GM19023 (cell line): Measurements from ENCODE around the gene CDR2.
A peak's percentile ranks its signal among the peaks of the same experiment; 100 is the strongest.
"Not testable (repeated sequence)": the region's sequence is repeated elsewhere in the genome, so short reads cannot be mapped to it uniquely, and the experiment has no call there.

ENCODE experiments used
- ATAC-seq: cut with Tn5 transposase; IDR thresholded peaks from one replicate; pipeline ENCODE4 v1.9.1; 2021; ENCODE audit warnings: mild to moderate bottlenecking, moderate library complexity; ENCODE audit not compliant: unreplicated experiment

Gene CDR2

DNA sequence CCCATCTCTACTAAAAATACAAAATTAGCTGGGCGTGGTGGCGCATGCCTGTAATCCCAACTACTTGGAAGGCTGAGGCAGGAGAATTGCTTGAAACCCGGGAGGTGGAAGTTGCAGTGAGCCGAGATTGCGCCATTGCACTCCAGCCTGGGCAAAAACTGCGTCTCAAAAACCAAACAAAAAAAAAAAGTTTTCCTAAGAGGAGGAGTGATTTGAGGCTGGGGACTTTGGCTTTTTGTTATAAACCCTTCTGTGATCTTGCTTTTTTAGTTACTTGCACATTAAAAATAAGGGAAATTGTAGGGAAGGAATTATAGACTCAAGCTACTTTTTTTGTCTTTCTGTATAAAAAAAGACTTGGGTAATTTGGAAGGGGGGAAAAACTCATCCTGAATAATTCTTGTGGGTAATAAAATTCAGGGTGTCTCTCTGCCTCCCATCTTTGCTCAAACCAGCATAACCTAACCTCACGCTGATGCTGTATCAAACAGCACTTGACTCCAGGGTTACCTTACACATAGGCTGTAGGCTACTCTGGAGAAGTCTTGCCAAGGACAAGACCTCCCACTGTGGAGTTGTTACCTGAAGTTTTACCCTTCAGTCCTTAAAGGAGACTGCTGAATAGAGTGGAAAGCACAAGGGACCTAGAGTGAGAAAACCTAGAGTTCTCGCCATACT lies 1.7 kb upstream of the CDR2 start:
- ATAC-seq = no peak

- ATAC-seq = no peak
Observed at GRCh38 chr16:22375117-22375962, 921 bp upstream of the CDR2 start.

GRCh38 chr16:22373662-22374310 lies 633 bp downstream of the CDR2 start:
- peak; percentile 16 for ATAC-seq

GRCh38 chr16:22372882-22373661 lies 1.3 kb downstream of the CDR2 start:
- ATAC-seq = no peak

DNA sequence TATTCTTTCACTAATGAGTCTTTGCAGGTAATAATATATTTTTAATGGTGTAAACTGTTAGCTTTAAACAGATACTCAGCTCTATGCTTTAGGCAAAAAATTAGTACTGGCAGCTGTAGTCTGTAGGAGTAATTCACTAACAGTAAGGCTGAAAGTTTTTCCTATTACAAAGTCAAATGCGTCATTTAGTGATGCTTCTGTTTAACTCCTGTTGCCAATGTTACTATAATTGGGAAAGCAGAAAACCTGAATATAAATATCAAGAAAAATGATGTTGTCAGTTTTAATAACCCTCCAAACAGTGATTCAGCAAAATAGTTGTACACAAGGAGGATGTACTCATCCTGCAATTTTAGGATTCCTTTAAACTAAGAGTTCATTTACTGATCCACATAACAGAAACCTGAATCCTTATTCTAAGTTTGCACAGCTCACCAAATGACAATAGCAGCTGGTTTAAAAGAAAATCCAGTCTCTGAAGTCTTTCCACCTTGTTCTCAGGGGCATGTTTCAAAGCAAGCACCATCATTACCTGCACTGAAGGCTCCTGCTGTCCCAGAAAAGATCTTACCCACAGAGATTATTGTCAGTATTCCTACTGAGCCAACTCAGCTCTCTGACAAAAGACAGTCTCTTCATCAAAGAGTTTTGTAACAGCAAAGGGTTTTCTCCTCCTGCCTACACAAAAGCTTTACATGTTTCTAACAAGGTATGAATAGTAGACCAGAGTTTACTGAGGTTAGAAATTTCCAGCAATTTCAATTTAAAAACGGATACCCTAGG lies 4.2 kb downstream of the CDR2 start:
- ATAC-seq = no peak

GRCh38 chr16:22369221-22369811 lies 5.1 kb downstream of the CDR2 start:
- no peak for ATAC-seq

- ATAC-seq = not testable (repeated sequence)
Observed at GRCh38 chr16:22368200-22368826, 6.1 kb downstream of the CDR2 start.

DNA sequence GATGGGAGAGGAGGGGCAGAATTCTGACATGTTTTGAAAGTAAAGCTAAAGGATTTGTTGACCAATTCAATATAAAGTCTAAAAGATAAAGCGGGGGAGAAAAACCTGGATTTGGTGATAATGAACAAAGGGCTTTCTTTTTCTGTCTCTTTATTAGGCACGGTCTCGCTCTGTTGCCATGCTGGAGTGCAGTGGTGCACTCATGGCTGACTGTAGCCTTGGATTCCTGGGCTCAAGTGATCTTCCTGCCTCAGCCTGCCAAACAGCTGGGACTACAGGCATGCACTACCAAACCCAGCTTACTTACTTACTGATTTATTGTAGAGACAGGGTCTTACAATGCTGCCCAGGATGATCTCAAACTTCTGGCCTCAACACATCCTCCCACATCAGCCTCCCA lies 7.5 kb downstream of the CDR2 start:
- no peak for ATAC-seq

DNA sequence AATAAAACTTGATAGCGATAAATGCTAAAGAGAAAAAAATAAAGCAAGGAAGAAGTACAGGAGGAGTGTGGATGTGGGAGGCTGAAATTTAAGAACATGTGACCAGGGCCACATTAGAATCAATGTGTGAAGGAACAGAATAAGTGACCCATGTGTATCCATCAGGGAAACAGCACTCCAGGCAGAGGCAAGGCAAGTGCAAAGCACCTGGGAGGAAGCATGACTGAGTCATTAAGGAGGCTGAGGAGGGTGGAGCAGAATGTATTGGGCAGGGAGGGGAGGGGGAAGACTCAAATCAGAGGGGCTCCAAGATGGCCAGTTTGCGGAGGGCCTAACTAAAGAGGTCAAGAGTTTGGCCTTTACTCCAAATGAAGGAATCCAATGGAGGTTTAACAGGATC lies 8.0 kb downstream of the CDR2 start:
- ATAC-seq = no peak

- ATAC-seq = no peak
Observed at GRCh38 chr16:22364241-22364640, 10.2 kb downstream of the CDR2 start.

DNA sequence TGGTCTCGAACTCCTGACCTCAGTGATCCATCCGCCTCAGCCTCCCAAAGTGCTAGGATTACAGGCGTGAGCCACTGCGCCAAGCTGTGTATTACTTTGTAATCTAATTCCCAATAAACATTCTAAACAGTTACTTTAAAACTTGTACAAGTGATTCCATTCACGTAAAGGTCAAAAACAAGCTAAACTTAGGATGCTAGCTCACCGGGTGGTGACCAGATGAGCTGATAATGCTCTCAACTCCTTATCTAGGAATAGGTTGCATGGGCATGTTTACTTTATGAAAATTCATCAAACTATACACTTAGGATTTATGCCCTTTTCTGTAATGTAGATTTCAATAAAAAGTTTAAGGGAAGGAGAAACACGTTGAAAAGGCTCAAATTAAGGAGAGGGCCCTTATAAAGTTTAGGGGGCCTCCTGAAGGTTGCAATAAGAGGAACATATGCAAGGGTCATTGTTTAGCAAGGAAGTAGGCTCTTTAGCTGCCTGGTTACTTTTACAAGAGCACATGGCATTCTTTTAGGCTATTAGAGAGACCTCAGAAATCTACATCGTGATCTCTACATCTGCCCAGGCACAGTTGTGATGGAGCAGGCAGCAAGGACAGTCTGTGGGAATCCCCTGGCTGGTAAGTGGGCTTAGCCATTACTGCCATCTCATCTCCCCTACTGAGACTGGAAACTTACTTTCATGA lies 13.3 kb downstream of the CDR2 start:
- ATAC-seq = no peak

- no peak for ATAC-seq
Observed at GRCh38 chr16:22359679-22360078, 14.7 kb downstream of the CDR2 start.

GRCh38 chr16:22358000-22358399 lies 16.4 kb downstream of the CDR2 start:
- no peak for ATAC-seq

GRCh38 chr16:22357635-22357971 lies 16.8 kb downstream of the CDR2 start:
- ATAC-seq = peak; percentile 55

DNA sequence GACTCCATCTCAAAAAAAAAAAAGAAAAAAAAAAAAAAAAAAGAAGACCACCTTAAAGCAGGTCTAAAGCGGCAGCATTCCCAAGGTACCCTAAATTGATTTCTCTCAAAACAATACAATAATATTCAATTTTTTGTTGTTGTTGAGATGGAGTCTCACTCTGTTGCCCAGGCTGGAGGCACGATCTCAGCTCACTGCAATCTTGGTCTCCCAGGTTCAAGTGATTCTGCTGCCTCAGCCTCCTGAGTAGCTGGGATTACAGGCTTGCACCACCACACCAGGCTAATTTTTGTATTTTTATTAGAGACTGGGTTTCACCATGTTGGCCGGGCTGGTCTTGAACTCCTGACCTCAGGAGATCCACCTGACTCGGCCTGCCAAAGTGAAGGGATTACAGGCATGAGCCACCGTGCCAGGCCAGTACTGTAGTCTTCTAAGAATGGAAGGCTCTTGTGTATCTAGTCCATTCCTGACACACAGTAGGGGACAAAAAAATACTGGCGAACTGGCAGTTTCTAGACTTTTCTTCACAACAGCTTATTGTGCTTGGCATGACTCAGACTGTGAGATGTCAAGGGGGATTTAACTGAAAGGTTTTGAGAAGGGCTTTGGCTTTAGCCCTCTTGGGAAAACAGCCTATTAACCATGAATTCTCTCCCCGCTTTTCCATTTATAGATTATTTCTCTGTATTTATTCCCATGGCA lies 17.3 kb downstream of the CDR2 start:
- ATAC-seq = peak; percentile 30

DNA sequence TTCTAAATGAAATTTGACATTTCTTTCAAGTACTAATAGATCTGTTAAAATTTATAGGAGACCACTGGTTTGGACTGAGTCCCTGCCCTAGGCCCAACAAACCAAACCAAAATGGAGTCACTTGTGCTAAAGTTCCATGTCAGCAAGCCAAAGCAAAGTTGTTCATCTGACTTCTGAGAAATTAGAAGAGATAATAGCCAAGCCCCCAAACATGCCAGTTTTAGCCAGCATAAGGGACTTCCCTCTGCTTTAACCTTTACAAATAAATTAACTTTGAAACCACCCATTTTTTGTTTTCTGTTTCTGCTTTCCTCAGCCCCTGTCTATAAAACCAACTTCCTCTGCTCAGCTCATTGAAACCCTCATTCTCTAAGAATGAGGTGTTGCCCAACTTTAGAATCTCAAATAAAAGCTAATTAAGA lies 18.9 kb downstream of the CDR2 start:
- ATAC-seq = no peak

- no peak for ATAC-seq
Observed at GRCh38 chr16:22353933-22354541, 20.4 kb downstream of the CDR2 start.
